Measurements from ENCODE around the gene RUVBL2.

Gene RUVBL2

GRCh38 chr19:48989701-48990291 is 3.9 kb upstream of the RUVBL2 start:
- DNase-seq (ENCODE audit: low spot score), result no peak

- no peak for DNase-seq (ENCODE audit: low spot score)
Measured at GRCh38 chr19:48990400-48990799, 3.3 kb upstream of the RUVBL2 start.

- DNase-seq (ENCODE audit: low spot score), result no peak
Measured at GRCh38 chr19:48991011-48991609, 2.6 kb upstream of the RUVBL2 start.

GRCh38 chr19:48991873-48992580 is 1.7 kb upstream of the RUVBL2 start:
- no peak for DNase-seq (ENCODE audit: low spot score)

- DNase-seq (ENCODE audit: low spot score), result no peak
Measured at GRCh38 chr19:48992581-48993174, 1.0 kb upstream of the RUVBL2 start.

- DNase-seq (ENCODE audit: low spot score), result no peak
Measured at GRCh38 chr19:48994035-48994386, 324 bp downstream of the RUVBL2 start.

- peak; percentile 60 for DNase-seq (ENCODE audit: low spot score)
Measured at GRCh38 chr19:48997972-48998371, 4.3 kb downstream of the RUVBL2 start.

- DNase-seq (ENCODE audit: low spot score), result peak; percentile 73
Measured at GRCh38 chr19:48999481-49000325, 6.0 kb downstream of the RUVBL2 start.

GRCh38 chr19:49004133-49004532 is 10.4 kb downstream of the RUVBL2 start:
- DNase-seq (ENCODE audit: low spot score), result no peak

GRCh38 chr19:49004964-49005614 is 11.4 kb downstream of the RUVBL2 start:
- DNase-seq (ENCODE audit: low spot score), result no peak

- DNase-seq (ENCODE audit: low spot score), result no peak
Measured at GRCh38 chr19:49006905-49007304, 13.2 kb downstream of the RUVBL2 start.

GRCh38 chr19:49009828-49010227 is 16.1 kb downstream of the RUVBL2 start:
- DNase-seq (ENCODE audit: low spot score), result no peak

- no peak for DNase-seq (ENCODE audit: low spot score)
Measured at GRCh38 chr19:49010453-49010852, 16.8 kb downstream of the RUVBL2 start.

- DNase-seq (ENCODE audit: low spot score), result no peak
Measured at GRCh38 chr19:49011194-49011593, 17.5 kb downstream of the RUVBL2 start.

GRCh38 chr19:49014123-49014869 is 20.6 kb downstream of the RUVBL2 start:
- DNase-seq (ENCODE audit: low spot score), result no peak

- no peak for DNase-seq (ENCODE audit: low spot score)
Measured at GRCh38 chr19:49014870-49015255, 21.2 kb downstream of the RUVBL2 start.

GRCh38 chr19:49016067-49016839 is 22.6 kb downstream of the RUVBL2 start:
- no peak for DNase-seq (ENCODE audit: low spot score)

- DNase-seq (ENCODE audit: low spot score), result no peak
Measured at GRCh38 chr19:49017041-49017665, 23.5 kb downstream of the RUVBL2 start, which contains the start of gene LHB. TSS of gene LHB (minus strand) at chr19:49017091. CDS start at chr19:49017081, 10 bp downstream.

- DNase-seq (ENCODE audit: low spot score), result peak; percentile 59
Measured at GRCh38 chr19:49017666-49018351, 24.1 kb downstream of the RUVBL2 start.

Data from activated CD4-positive, alpha-beta T cell treated with anti-CD3 and anti-CD28 coated beads, Interleukin-2, Interleukin-4, amounts not matched to agents 100 ng/mL and 50 ng/mL, durations not matched to agents 16 hours and 8 hours (primary cell).